CD4-positive, CD25-positive, alpha-beta regulatory T cell (primary cell): ENCODE data around the gene MYBBP1A. TPM values are rescaled to one million over a fixed set of nuclear protein-coding genes. Genes with fewer than 3 reads are reported as not detected.
A peak's percentile ranks its signal among the peaks of the same experiment; 100 is the strongest.

ENCODE experiments used
- ATAC-seq, 2 donors: fragments of 150-1000 bp; cut with Tn5 transposase; one replicate each; pipeline ENCODE4 v1.10.0; 2021; ENCODE audit warnings: low read depth in 2 of 2, moderate number of reproducible peaks in 2 of 2, moderate library complexity in 1 of 2
- DNase-seq, 3 donors: peaks; one replicate each; pipeline versions ENCODE4 v3.0.0 to v3.0.0-alpha.2; 2012 to 2022; ENCODE audit warnings: mixed read lengths in 1 of 3
- H3K27ac ChIP-seq: one replicate; pipeline ENCODE4 v1.7.0; 2013; ENCODE audit warnings: mild to moderate bottlenecking, low read length; ENCODE audit not compliant: insufficient read depth, poor library complexity, severe bottlenecking
- H3K27me3 ChIP-seq: one replicate; pipeline ENCODE4 v1.7.0; 2013; ENCODE audit warnings: low read length; ENCODE audit not compliant: control insufficient read depth, insufficient read depth
- H3K36me3 ChIP-seq: one replicate; pipeline ENCODE4 v1.7.0; 2013; ENCODE audit warnings: mild to moderate bottlenecking, low read length, moderate library complexity; ENCODE audit not compliant: control insufficient read depth, insufficient read depth
- H3K4me1 ChIP-seq: 2 replicates; pipeline ENCODE4 v1.7.0; 2013; ENCODE audit warnings: mild to moderate bottlenecking, low read length; ENCODE audit not compliant: insufficient read depth, control insufficient read depth, poor library complexity, severe bottlenecking
- H3K4me3 ChIP-seq: one replicate; pipeline ENCODE4 v1.7.0; 2013; ENCODE audit warnings: low read depth, mild to moderate bottlenecking, low read length, moderate library complexity
- H3K9me3 ChIP-seq, 2 experiments: 1 replicate in 1 of 2; 2 replicates in 1 of 2; pipeline ENCODE4 v1.7.0; 2013; ENCODE audit warnings: low read length in 2 of 2, mild to moderate bottlenecking in 1 of 2, moderate library complexity in 1 of 2; ENCODE audit not compliant: control insufficient read depth in 2 of 2
- H3K27ac Mint-ChIP-seq, 3 donors: one replicate each; pipeline ENCODE4 v1.8.0; 2020 to 2022; ENCODE audit warnings: mild to moderate bottlenecking in 3 of 3, mixed read lengths in 3 of 3, moderate library complexity in 2 of 3
- H3K27me3 Mint-ChIP-seq: one replicate; pipeline ENCODE4 v1.8.0; 2022; ENCODE audit warnings: mild to moderate bottlenecking, mixed read lengths
- H3K36me3 Mint-ChIP-seq: one replicate; pipeline ENCODE4 v1.8.0; 2020; ENCODE audit warnings: mixed read lengths
- H3K4me1 Mint-ChIP-seq, 4 donors: one replicate each; pipeline ENCODE4 v1.8.0; 2020 to 2022; ENCODE audit warnings: mixed read lengths in 4 of 4, mild to moderate bottlenecking in 1 of 4
- H3K4me3 Mint-ChIP-seq, 4 donors: one replicate each; pipeline ENCODE4 v1.8.0; 2020 to 2022; ENCODE audit warnings: mild to moderate bottlenecking in 4 of 4, mixed read lengths in 4 of 4, moderate library complexity in 3 of 4
- H3K9me3 Mint-ChIP-seq, 7 donors: one replicate each; pipeline ENCODE4 v1.8.0; 2020 to 2022; ENCODE audit warnings: mixed read lengths in 7 of 7, mild to moderate bottlenecking in 3 of 7, moderate library complexity in 2 of 7
- polyA plus RNA-seq, 4 donors: library from polyadenylated mRNA; unstranded; fragments of 300-500 nt; fragmentation: Illumina TruSeq; gene quantifications; one replicate each; pipeline ENCODE4 v1.2.3, GENCODE V29; 2021
- total RNA-seq: library from RNA; stranded (reverse); gene quantifications from one replicate; pipeline ENCODE4 v1.2.3, GENCODE V29; 2022

MYBBP1A gene
- total and polyA plus RNA-seq, 5 donors from 2014 or later: 7.7 to 59.3 (median 12.2) TPM

DNA sequence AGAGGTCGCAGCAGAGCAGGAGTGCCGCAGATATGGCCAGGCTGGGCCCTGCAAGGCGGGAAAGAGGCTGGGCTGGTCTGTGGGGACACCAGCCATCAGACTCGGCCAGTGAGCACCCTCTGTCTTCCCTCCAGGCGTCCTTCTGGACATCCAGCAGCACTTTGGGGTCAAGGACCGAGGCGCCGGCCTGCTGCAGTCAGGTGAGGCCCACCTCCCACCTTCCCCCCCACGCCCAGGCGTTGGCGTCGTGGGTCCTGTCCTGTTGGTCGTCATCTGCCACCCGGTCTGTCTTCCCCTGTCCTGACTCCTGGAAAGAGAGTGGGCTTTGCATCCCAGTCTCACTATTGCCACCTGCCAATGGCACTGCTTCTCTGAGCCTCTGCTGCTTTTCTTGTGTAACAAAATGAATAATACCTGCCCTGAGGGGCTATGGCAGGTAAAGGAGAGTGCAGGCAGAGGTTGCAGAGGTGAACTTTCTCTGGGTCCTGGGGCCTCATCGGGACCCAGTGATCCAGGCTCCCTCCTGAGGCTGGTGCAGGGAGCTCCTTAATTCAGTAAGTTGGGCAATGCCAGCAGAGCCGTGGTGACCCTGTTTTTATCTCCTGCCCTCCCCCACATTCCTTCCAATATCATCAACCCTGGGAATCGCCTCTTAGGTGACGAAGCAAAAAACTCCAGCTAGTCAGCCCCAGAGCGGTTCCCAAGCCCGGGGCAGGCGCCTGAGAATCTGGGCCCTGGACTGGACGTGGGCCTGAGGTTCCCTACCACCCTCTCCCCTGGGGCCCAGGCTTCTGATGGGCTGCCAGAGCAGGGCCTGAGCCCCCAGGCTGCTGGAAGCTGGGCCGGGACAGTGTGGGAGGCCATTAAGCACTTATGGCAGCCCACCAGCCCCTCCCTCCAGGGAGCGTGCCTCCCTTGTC, 41.8 kb downstream of the MYBBP1A start:
- ATAC-seq (no peak), DNase-seq (no peak)
- Histone ChIP-seq H3K27ac (no peak overlapping the region), H3K27me3 (no peaks in the 10 kb centered on the region), H3K9me3 (no peaks in the 10 kb centered on the region), H3K4me1 (peaks cover 6% of the 10 kb centered on the region), H3K36me3 (no peaks in the 10 kb centered on the region), H3K4me3 (no peak overlapping the region)
- no peaks in the 10 kb centered on the region for H3K27me3 Mint-ChIP-seq
- H3K4me3 Mint-ChIP-seq: no peak overlapping the region
- peak overlapping the region in 1 of 3 donors; percentile 42 for H3K27ac Mint-ChIP-seq
- H3K36me3 Mint-ChIP-seq: no peaks in the 10 kb centered on the region
- no peaks in the 10 kb centered on the region for H3K9me3 Mint-ChIP-seq
- H3K4me1 Mint-ChIP-seq: peaks cover 0 to 16% (median 9%) of the 10 kb centered on the region in 4 donors

DNA sequence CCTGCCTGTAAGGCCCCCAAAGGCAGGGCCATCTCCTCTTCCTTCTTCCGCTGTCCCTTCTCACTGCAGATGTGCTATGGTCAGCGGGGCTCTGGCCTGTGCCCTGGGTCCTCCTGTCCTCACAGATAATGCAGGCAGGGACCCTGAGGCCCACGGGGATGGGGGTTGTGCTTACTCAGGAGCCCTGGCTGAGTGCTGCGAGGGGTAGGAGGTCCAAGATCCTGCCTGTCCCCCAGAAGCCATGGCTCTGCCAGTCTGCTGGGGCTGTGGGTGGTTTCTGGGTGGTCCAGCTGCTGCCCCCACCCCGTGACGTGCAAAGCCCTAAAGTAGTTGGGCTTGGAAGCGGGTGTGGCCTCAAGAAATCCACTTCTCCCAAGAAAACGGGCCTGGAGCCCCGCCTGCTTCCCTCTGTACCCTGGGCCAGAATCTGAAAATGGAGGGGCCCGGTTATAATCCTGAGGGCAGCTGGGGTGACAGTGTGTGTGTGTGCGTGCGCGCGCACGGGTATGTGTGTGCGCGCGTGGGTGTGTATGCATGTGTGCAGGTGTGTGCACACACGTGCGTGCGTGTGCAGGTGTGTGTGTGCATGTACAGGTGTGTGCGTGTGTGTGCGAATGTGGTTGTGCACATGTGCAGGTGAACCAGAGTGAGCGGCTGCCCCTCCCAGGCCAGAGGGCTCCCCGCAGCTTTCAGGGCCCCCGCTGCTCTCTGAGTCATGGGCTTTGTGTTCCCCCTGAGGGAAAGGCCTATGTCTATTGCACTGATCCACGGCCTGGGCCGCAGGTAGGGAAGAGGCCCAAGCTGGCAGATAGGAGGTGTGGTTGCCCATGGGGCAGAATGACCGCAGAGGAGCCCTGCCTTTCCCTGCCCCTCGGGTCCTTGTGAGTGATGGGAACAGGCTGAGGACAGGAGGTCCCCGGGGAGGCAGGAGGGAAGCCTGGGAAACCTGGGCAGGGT, 42.8 kb downstream of the MYBBP1A start:
- H3K36me3 Mint-ChIP-seq: no peaks in the 10 kb centered on the region
- H3K27me3 Mint-ChIP-seq: no peaks in the 10 kb centered on the region
- H3K9me3 Mint-ChIP-seq: no peaks in the 10 kb centered on the region
- Histone ChIP-seq H3K36me3 (no peaks in the 10 kb centered on the region), H3K27me3 (no peaks in the 10 kb centered on the region), H3K4me1 (peaks cover 6% of the 10 kb centered on the region), H3K4me3 (no peak overlapping the region), H3K9me3 (no peaks in the 10 kb centered on the region), H3K27ac (no peak overlapping the region)
- no peak for DNase-seq
- H3K4me3 Mint-ChIP-seq: no peak overlapping the region
- H3K4me1 Mint-ChIP-seq: peaks cover 0 to 16% (median 9%) of the 10 kb centered on the region in 4 donors
- ATAC-seq: no peak
- peak overlapping the region in 1 of 3 donors; percentile 42 for H3K27ac Mint-ChIP-seq

DNA sequence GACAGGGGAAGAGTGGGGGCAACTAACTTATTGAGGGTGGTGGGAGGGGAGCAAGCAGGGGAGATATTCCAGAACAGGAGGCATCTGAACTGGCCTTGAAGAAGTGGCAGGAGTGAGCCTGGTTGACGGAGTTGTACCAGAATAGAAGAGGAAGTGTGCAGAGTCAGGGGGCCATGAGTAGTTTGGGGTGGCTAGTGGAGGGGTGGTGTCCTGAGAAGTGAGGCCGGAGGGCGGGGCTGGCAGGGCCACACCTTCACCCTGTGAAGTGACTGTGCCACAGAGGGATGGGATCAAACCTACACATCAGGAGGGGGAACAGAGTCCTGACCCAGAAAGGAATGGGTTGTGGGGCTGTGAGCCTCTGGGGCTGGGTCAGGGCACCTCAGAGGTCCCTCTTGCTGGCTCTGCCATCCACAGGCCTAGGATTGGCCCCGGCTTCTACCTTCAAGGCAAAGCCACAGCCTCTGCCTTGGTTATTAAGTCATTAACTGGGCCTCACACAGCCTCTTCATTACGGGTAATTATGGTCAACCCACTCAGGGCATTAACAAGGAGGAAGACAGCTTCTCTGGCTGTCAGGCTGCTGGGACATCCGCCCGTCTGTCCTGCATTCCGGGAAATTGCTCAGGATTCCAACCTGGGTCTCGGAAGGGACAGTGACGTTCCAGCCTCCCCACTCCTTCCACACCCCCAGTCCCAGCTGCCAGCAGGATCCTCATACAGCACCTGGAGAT, 43.8 kb downstream of the MYBBP1A start:
- no peaks in the 10 kb centered on the region for H3K27me3 Mint-ChIP-seq
- no peak for DNase-seq
- Histone ChIP-seq H3K4me3 (no peak overlapping the region), H3K36me3 (no peaks in the 10 kb centered on the region), H3K27me3 (no peaks in the 10 kb centered on the region), H3K27ac (no peak overlapping the region), H3K4me1 (peaks cover 6% of the 10 kb centered on the region), H3K9me3 (no peaks in the 10 kb centered on the region)
- no peaks in the 10 kb centered on the region for H3K36me3 Mint-ChIP-seq
- no peaks in the 10 kb centered on the region for H3K9me3 Mint-ChIP-seq
- ATAC-seq: no peak
- H3K4me1 Mint-ChIP-seq: peaks cover 0 to 16% (median 9%) of the 10 kb centered on the region in 4 donors
- H3K4me3 Mint-ChIP-seq: no peak overlapping the region
- H3K27ac Mint-ChIP-seq: peak overlapping the region in 1 of 3 donors; percentile 55

DNA sequence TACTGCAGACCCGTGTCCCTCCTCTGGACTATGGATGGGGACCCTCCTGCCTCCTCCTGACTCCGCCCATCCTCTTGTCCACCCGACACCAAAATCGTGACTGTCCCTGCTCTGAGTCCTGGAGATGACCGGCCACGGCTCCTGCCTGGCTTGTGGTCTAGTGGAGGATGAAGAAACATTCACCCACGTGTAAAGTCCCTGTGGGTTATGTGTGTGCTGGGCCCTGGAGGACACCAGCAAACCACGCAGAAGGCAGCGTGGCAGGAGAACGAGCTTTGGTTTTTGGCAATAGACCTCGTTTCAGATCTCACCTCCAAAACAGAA, 44.6 kb downstream of the MYBBP1A start:
- ATAC-seq: no peak
- Mint-ChIP-seq H3K4me1 (peaks cover 0 to 16% (median 9%) of the 10 kb centered on the region in 4 donors), H3K27me3 (no peaks in the 10 kb centered on the region), H3K4me3 (no peak overlapping the region), H3K36me3 (no peaks in the 10 kb centered on the region), H3K27ac (peak overlapping the region in 1 of 3 donors; percentile 55), H3K9me3 (no peaks in the 10 kb centered on the region)
- no peak for DNase-seq
- Histone ChIP-seq H3K4me1 (peaks cover 6% of the 10 kb centered on the region), H3K4me3 (no peak overlapping the region), H3K27me3 (no peaks in the 10 kb centered on the region), H3K27ac (no peak overlapping the region), H3K9me3 (no peaks in the 10 kb centered on the region), H3K36me3 (no peaks in the 10 kb centered on the region)

DNA sequence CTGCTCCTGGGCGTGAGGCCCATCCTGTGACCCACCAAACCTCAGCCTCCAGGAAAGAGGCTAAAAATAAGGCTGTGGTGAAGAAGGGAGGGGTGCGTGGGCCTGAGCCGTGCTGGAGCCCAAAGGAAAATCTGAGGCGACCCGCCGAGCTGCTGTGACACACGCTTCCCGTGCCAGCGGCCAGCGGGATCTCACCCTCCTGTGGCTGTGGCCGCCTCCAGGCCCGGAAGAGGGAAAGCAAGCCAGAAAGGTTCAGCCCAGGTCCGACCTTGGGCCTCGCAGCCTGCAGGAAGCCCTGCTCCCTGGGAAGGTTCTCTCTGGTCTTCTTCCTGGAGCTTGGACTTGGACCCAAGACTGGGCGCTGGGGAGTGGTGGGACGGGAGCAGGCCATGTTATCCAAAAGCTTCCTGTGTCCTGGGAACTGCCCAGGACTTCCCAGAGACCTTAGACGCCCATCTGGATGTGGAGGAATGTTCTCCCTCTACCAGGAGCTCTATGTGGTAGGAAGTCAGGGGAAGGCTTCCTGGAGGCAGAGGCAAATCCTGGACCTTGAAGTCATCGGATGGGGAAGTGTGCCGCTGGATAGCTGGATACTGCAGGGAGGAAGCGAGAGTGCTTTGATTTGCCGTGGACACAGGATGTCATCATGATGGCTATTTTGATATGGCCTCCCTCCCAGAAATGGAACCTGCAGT, 45.1 kb downstream of the MYBBP1A start:
- H3K4me3 Mint-ChIP-seq: no peak overlapping the region
- no peak overlapping the region for H3K27ac Mint-ChIP-seq

DNA sequence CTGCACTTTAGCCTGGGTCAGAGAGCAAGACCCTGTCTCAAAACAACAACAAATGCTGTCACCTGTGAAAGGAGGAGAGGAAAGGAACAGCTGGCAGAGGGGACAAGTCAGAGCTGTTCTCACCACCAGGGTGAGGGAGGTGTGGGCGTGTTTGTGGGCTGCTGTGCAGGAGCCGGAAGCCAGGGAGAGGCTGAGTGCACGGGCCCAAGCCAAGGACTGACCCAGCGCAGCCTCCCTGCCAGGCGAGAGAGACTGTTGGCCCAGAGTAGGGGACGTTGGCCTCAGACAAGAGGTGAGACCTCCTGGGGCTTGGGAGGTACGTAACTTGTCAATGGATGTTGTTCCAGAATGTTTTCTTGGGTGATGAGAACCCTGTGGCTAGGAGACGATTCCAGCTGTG, 45.8 kb downstream of the MYBBP1A start:
- no peak overlapping the region for H3K4me3 ChIP-seq
- Mint-ChIP-seq H3K27ac (peak overlapping the region in 1 of 3 donors; percentile 36), H3K27me3 (peaks cover 5% of the 10 kb centered on the region), H3K9me3 (no peaks in the 10 kb centered on the region), H3K36me3 (no peaks in the 10 kb centered on the region), H3K4me3 (no peak overlapping the region), H3K4me1 (peaks cover 0 to 21% (median 9%) of the 10 kb centered on the region in 4 donors)
- DNase-seq (peak in 1 of 3 donors; percentile 45), ATAC-seq (peak; percentile 45 to 48)
- no peaks in the 10 kb centered on the region for H3K27me3 ChIP-seq
- H3K36me3 ChIP-seq: no peaks in the 10 kb centered on the region
- peaks cover 7% of the 10 kb centered on the region for H3K4me1 ChIP-seq
- no peak overlapping the region for H3K27ac ChIP-seq
- no peaks in the 10 kb centered on the region for H3K9me3 ChIP-seq

More for the DNA sequence above, 45.1 kb downstream of the MYBBP1A start:
- Histone ChIP-seq H3K9me3 (no peaks in the 10 kb centered on the region), H3K27me3 (no peaks in the 10 kb centered on the region), H3K4me1 (peaks cover 6% of the 10 kb centered on the region), H3K4me3 (no peak overlapping the region), H3K27ac (no peak overlapping the region), H3K36me3 (no peaks in the 10 kb centered on the region)
- Mint-ChIP-seq H3K36me3 (no peaks in the 10 kb centered on the region), H3K27me3 (no peaks in the 10 kb centered on the region), H3K9me3 (no peaks in the 10 kb centered on the region), H3K4me1 (peaks cover 0 to 16% (median 9%) of the 10 kb centered on the region in 4 donors)
- DNase-seq (no peak), ATAC-seq (no peak)

DNA sequence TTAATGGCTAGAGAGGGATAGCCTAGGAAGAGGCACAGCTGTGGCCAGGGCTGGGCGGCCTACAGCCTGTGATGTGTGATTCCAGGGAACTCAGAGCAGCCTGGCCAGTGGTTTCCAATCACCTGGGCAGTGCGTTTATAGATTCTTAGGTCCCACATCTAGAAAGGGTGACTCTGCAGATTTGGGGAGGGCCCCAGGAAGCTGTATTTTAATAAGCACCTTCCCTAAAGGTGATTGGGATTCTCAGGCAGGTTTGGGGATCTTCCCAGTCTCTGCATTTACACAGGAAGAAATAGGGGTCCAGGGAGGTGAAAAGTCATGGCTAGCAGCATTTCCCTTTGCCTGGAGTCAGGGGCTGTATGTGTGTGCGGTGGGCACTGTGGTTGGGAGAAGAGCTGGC, 47.0 kb downstream of the MYBBP1A start:
- DNase-seq (no peak), ATAC-seq (no peak)
- no peak overlapping the region for H3K27ac ChIP-seq
- Mint-ChIP-seq H3K4me1 (peaks cover 0 to 23% (median 11%) of the 10 kb centered on the region in 4 donors), H3K9me3 (no peaks in the 10 kb centered on the region), H3K36me3 (no peaks in the 10 kb centered on the region), H3K27ac (no peak overlapping the region), H3K4me3 (no peak overlapping the region), H3K27me3 (peaks cover 17% of the 10 kb centered on the region)
- H3K4me1 ChIP-seq: peaks cover 13% of the 10 kb centered on the region
- H3K36me3 ChIP-seq: no peaks in the 10 kb centered on the region
- H3K4me3 ChIP-seq: no peak overlapping the region
- H3K9me3 ChIP-seq: no peaks in the 10 kb centered on the region
- H3K27me3 ChIP-seq: no peaks in the 10 kb centered on the region
